DND-41 (cell line): ENCODE results near the gene ECSIT.

Source experiments
- ATAC-seq: fragments of 200-7000 bp; cut with Tn5 transposase; 3 replicates; pipeline ENCODE4 v1.9.1; 2021; ENCODE audit warnings: low read depth; ENCODE audit not compliant: insufficient read depth
- DNase-seq: peaks from one replicate; pipeline ENCODE4 v3.0.0-alpha.2; 2020
- H2AFZ ChIP-seq: 2 replicates; pipeline ENCODE4 v1.6.0; 2012; ENCODE audit warnings: low read depth, low read length
- H3K27ac ChIP-seq: 2 replicates; pipeline ENCODE4 v1.5.1; 2012; ENCODE audit warnings: low read length, inconsistent platforms
- H3K27me3 ChIP-seq: fragments of 200-600 bp; sonication (generic); 2 replicates; pipeline ENCODE4 v1.6.0; 2012; ENCODE audit warnings: low read length, mild to moderate bottlenecking, inconsistent platforms; ENCODE audit not compliant: insufficient read depth, poor library complexity
- H3K36me3 ChIP-seq: 2 replicates; pipeline ENCODE4 v1.5.1; 2012; ENCODE audit warnings: low read length, inconsistent platforms; ENCODE audit not compliant: insufficient read depth
- H3K4me1 ChIP-seq: 2 replicates; pipeline ENCODE4 v1.5.1; 2012; ENCODE audit warnings: mild to moderate bottlenecking, low read length; ENCODE audit not compliant: insufficient read depth
- H3K4me2 ChIP-seq: 2 replicates; pipeline ENCODE4 v1.6.0; 2012; ENCODE audit warnings: mild to moderate bottlenecking, moderate library complexity, low read length, inconsistent platforms; ENCODE audit not compliant: insufficient read depth
- H3K4me3 ChIP-seq, 2 experiments: fragments of 200-600 bp in 1 of 2; shearing (Covaris generic) in 1 of 2; 2 replicates each; pipeline ENCODE4 v1.5.1; 2012 to 2016; ENCODE audit warnings: inconsistent platforms in 2 of 2, low read length in 2 of 2, mild to moderate bottlenecking in 2 of 2, low read depth in 1 of 2, moderate library complexity in 1 of 2
- H3K79me2 ChIP-seq: 2 replicates; pipeline ENCODE4 v1.6.0; 2012; ENCODE audit warnings: low read length, inconsistent platforms; ENCODE audit not compliant: insufficient read depth
- H3K9ac ChIP-seq: 2 replicates; pipeline ENCODE4 v1.6.0; 2012; ENCODE audit warnings: low read depth, mild to moderate bottlenecking, inconsistent platforms, low read length, moderate library complexity
- H3K9me3 ChIP-seq: 2 replicates; pipeline ENCODE4 v1.5.1; 2012; ENCODE audit warnings: low read length, moderate library complexity, mild to moderate bottlenecking, inconsistent platforms; ENCODE audit not compliant: insufficient read depth, severe bottlenecking
- H4K20me1 ChIP-seq: 2 replicates; pipeline ENCODE4 v1.6.0; 2012; ENCODE audit warnings: low read length; ENCODE audit not compliant: insufficient read depth
- EZH2 ChIP-seq: IDR thresholded peaks from 3 replicates; pipeline ENCODE4 v1.6.1; 2012; ENCODE audit warnings: borderline replicate concordance, low read depth, mild to moderate bottlenecking, moderate library complexity, low read length, inconsistent platforms; ENCODE audit not compliant: severe bottlenecking
- TF ChIP-seq, protein P1 (sequence below): IDR thresholded peaks from 2 replicates; pipeline ENCODE4 v1.5.1; 2012; ENCODE audit warnings: borderline replicate concordance, low read length, moderate library complexity, mild to moderate bottlenecking; ENCODE audit not compliant: poor library complexity, severe bottlenecking; ENCODE audit errors: extremely low read depth

The ECSIT gene

DNA sequence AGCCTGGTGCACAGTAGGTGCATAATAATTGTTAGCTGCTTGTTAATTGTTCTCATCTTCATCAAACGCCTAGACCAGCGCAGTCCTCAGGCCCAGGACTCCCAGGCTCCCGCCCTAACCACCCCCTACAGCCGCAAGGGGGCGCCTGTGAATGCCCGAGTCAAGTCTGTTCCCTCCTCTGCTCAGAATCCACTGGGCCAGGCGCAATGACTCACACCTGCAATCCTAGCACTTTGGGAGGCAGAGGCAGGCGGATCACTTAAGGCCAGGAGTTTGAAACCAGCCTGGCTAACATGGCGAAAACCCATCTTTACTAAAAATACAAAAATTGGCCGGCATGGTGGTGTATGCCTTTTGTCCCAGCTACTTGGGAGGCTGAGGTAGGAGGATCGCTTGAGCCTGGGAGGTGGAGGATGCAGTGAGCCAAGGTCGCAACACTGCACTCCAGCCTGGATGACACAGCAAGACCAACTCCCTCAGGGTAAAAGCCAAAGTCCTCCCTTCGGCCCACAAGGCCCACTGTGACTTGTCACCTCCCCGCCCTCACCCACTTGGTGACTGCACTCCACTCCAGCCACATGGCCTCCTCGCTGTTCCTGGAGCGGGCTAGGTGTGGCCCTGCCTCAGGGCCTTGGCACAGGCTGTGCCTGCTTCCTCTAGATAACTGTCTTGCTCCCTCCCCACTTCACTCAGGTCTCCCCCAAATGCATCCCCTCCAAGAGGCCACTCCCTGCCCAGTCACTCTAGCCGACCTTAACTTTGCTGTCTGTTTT is 32.4 kb downstream of the ECSIT start:
- Histone ChIP-seq H2AFZ (no peak overlapping the region), H3K9me3 (no peaks in the 10 kb centered on the region), H3K36me3 (peaks cover 31% of the 10 kb centered on the region), H3K79me2 (no peaks in the 10 kb centered on the region), H3K4me1 (no peaks in the 10 kb centered on the region), H3K4me3 (no peak overlapping the region), H3K27me3 (no peaks in the 10 kb centered on the region), H3K4me2 (no peak overlapping the region), H3K27ac (no peak overlapping the region), H3K9ac (no peak overlapping the region), H4K20me1 (0 out of 2 replicates have a peak, but pooled peaks cover 4% of the 10 kb centered on the region)
- DNase-seq (peak; percentile 71), ATAC-seq (peak; percentile 93)
- no peak for TF ChIP-seq EZH2
- TF ChIP-seq, protein P1, sequence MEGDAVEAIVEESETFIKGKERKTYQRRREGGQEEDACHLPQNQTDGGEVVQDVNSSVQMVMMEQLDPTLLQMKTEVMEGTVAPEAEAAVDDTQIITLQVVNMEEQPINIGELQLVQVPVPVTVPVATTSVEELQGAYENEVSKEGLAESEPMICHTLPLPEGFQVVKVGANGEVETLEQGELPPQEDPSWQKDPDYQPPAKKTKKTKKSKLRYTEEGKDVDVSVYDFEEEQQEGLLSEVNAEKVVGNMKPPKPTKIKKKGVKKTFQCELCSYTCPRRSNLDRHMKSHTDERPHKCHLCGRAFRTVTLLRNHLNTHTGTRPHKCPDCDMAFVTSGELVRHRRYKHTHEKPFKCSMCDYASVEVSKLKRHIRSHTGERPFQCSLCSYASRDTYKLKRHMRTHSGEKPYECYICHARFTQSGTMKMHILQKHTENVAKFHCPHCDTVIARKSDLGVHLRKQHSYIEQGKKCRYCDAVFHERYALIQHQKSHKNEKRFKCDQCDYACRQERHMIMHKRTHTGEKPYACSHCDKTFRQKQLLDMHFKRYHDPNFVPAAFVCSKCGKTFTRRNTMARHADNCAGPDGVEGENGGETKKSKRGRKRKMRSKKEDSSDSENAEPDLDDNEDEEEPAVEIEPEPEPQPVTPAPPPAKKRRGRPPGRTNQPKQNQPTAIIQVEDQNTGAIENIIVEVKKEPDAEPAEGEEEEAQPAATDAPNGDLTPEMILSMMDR: peak; percentile 78

DNA sequence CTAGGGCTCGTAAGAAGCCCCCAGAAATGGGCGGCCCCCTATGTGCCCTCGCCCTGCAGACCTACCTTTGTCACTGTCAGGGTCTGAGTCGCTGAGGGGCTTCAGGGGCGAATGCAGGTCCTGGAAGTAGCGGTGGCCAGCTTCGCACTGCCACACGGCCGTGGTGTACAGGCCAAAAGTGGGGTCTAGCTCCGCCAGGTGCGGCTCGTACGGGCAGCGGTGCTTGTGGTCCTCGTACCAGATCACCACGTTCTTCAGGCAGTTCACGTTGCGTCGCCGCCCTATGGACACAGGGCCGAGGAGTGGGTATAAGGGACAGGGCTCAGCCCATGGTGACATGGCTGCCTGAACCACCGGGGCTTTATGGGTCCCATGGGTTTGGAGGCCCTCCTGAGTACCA is 33.0 kb downstream of the ECSIT start:
- no peak for ATAC-seq
- no peak overlapping the region for H2AFZ ChIP-seq
- H4K20me1 ChIP-seq: 0 out of 2 replicates have a peak, but pooled peaks cover 4% of the 10 kb centered on the region
- H3K4me2 ChIP-seq: no peak overlapping the region
- peaks cover 36% of the 10 kb centered on the region for H3K36me3 ChIP-seq
- DNase-seq: no peak
- no peak overlapping the region for H3K27ac ChIP-seq
- H3K4me3 ChIP-seq: no peak overlapping the region
- no peaks in the 10 kb centered on the region for H3K9me3 ChIP-seq
- H3K4me1 ChIP-seq: no peaks in the 10 kb centered on the region
- no peaks in the 10 kb centered on the region for H3K79me2 ChIP-seq
- no peak overlapping the region for H3K9ac ChIP-seq
- no peak for TF ChIP-seq EZH2
- TF ChIP-seq, protein P1: no peak
- no peaks in the 10 kb centered on the region for H3K27me3 ChIP-seq

DNA sequence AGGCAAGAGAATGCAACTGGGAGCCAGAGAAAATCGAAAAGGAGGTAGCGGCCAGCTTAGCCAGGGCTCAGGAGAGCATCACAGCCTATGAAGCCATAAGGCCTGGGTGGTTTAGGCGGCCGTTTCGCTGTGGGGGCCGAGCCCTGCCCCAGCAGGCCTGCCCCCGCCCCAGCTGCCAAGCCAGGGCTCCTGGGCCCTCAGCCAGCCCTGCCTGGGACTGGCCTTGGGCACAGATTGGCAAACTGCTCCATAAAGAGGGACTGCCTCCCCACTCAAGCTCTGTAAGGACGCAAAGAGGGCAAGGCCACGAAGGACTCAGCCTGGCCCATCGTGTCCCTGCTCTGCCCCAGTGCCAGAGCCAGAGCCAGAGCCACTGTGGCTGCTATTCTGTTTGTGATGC is 33.5 kb downstream of the ECSIT start:
- Histone ChIP-seq H3K9ac (no peak overlapping the region), H3K27me3 (no peaks in the 10 kb centered on the region), H3K79me2 (no peaks in the 10 kb centered on the region), H3K36me3 (peaks cover 40% of the 10 kb centered on the region), H4K20me1 (0 out of 2 replicates have a peak, but pooled peaks cover 4% of the 10 kb centered on the region), H3K4me1 (no peaks in the 10 kb centered on the region), H3K4me3 (no peak overlapping the region), H3K27ac (no peak overlapping the region), H2AFZ (no peak overlapping the region), H3K4me2 (no peak overlapping the region), H3K9me3 (no peaks in the 10 kb centered on the region)
- TF ChIP-seq, protein P1: no peak
- no peak for TF ChIP-seq EZH2
- ATAC-seq: no peak
- DNase-seq: no peak
